Measurements from ENCODE around the gene C19orf44.
"Not testable (repeated sequence)": the region's sequence is repeated elsewhere in the genome, so short reads cannot be mapped to it uniquely, and the experiment has no call there.

Gene C19orf44

DNA sequence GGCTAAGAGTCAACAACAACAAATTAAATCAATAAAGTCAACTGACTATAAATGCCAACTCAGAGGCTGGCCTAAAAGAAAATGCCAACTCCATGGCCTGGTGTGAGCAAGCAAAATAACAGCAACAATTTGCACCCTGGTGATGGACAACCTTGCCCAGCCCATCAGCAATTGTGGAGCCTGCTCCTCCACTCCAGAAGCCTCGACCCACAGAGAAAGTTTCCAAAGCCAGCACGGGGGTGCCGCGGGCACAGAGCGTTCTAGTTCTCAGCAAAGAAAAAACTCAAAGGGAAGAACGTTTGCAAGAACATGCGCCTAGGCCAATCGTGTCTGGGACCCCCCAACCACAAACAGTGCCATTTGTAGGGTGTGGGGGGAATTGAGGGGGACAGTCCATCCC is 35.7 kb upstream of the C19orf44 start:
- no peak overlapping the region for H3K4me3 ChIP-seq (ENCODE audit: low read depth, low read length)
- in situ Hi-C loops (cut with HindIII; ENCODE audit: low sequenced_read_pairs) = no loop called here
- TF ChIP-seq CTCF (IDR thresholded peaks at IDR 0.05; ENCODE audit: low read depth, low read length) = no peak
- no peak for DNase-seq (ENCODE audit: low read depth, low spot score)

DNA sequence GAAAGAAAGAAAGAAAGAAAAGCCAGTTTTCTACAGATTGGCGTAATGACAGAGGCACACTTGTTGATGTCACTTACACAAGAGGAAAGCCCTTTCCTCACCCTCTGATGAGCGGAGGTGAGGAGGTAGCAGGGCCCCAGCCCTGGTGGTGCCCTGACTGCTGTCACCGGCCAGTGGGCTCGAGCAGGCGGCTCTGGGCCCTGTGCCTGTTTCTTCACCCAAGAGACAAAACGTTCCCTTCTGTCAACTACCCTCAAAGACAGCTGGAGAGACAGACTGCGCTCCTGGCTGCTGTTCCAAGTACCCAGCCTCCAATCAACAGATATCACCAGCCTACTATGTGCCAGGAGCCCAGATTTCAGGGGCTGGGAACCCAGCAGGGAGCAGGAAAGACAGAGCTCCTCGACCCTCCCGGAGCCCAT is 34.6 kb upstream of the C19orf44 start:
- TF ChIP-seq CTCF (IDR thresholded peaks at IDR 0.05; ENCODE audit: low read depth, low read length) = no peak
- no peak overlapping the region for H3K4me3 ChIP-seq (ENCODE audit: low read depth, low read length)
- DNase-seq (ENCODE audit: low read depth, low spot score) = no peak
- in situ Hi-C loops (cut with HindIII; ENCODE audit: low sequenced_read_pairs) = no loop called here

GRCh38 chr19:16462757-16463250 is 33.4 kb upstream of the C19orf44 start:
- DNase-seq (ENCODE audit: low read depth, low spot score) = no peak
- in situ Hi-C loops (cut with HindIII; ENCODE audit: low sequenced_read_pairs) = no loop called here
- no peak for TF ChIP-seq CTCF (IDR thresholded peaks at IDR 0.05; ENCODE audit: low read depth, low read length)
- H3K4me3 ChIP-seq (ENCODE audit: low read depth, low read length) = no peak overlapping the region

- TF ChIP-seq CTCF (IDR thresholded peaks at IDR 0.05; ENCODE audit: low read depth, low read length) = no peak
- no peak for DNase-seq (ENCODE audit: low read depth, low spot score)
- in situ Hi-C loops (cut with HindIII; ENCODE audit: low sequenced_read_pairs) = no loop called here
- no peak overlapping the region for H3K4me3 ChIP-seq (ENCODE audit: low read depth, low read length)
Observed at GRCh38 chr19:16463341-16463990, 32.7 kb upstream of the C19orf44 start.

DNA sequence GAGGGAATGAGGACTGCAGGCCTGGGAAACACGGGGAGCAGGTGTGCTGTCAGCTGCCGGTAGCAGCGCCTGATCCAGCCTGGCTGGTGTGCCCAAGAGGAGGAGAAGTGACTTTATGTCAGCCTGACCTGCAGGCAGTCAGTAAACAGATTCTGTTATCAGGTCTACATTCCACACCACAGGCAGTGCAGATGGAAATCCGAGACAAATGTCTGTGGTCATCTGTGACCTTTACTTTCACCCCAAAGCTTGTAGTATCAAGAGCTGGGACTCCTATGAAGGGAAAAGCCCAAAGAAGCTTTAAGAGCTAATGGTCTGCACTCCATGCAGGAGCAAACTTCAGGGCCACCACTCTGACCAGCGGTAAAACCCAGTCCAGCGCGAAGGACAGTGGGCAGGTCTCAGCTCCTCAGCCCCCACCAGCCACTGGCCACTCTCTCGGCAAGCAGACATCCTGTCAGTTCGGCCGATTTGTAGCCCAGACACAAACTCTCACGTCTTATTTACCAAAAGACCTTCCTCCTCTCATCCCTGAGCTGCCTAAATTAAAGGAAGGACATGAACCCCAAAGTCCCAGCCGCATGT is 32.1 kb upstream of the C19orf44 start:
- TF ChIP-seq CTCF (IDR thresholded peaks at IDR 0.05; ENCODE audit: low read depth, low read length) = no peak
- DNase-seq (ENCODE audit: low read depth, low spot score) = peak; percentile 38
- no peak overlapping the region for H3K4me3 ChIP-seq (ENCODE audit: low read depth, low read length)
- in situ Hi-C loops (cut with HindIII; ENCODE audit: low sequenced_read_pairs) = no loop called here

DNA sequence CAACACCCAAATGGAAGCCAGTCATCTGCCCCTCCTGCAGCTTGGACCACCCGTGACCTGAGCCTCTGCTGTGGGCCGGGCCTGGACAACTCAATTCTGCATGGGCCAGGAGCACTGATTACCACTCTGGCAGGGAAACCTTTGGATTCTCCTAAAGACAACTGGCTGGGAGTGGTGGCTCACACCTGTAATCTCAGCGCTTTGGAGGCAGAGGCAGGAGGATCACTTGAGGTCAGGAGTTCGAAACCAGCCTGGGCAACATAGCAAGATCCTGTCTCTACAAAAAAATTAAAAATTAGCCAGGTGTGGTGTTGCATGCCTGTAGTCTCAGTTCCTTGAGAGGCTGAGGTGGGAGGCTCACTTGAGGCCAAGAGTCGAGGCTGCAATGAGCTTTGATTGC is 31.0 kb upstream of the C19orf44 start:
- H3K4me3 ChIP-seq (ENCODE audit: low read depth, low read length) = no peak overlapping the region
- DNase-seq (ENCODE audit: low read depth, low spot score) = no peak
- no peak for TF ChIP-seq CTCF (IDR thresholded peaks at IDR 0.05; ENCODE audit: low read depth, low read length)
- in situ Hi-C loops (cut with HindIII; ENCODE audit: low sequenced_read_pairs) = no loop called here

GRCh38 chr19:16466802-16467427 is 29.3 kb upstream of the C19orf44 start:
- in situ Hi-C loops (cut with HindIII; ENCODE audit: low sequenced_read_pairs); DNase-seq (ENCODE audit: low read depth, low spot score); H3K4me3 ChIP-seq (ENCODE audit: low read depth, low read length): not testable (repeated sequence)

Measured in astrocyte of the spinal cord (primary cell).